HG03575 (cell line): ENCODE data around the gene MGAM2.

Experiments used
- ATAC-seq: cut with Tn5 transposase; IDR thresholded peaks from one replicate; pipeline ENCODE4 v1.9.1; 2021; ENCODE audit not compliant: unreplicated experiment, insufficient number of reproducible peaks, low FRiP score; ENCODE audit errors: extremely low read depth

The MGAM2 gene

DNA sequence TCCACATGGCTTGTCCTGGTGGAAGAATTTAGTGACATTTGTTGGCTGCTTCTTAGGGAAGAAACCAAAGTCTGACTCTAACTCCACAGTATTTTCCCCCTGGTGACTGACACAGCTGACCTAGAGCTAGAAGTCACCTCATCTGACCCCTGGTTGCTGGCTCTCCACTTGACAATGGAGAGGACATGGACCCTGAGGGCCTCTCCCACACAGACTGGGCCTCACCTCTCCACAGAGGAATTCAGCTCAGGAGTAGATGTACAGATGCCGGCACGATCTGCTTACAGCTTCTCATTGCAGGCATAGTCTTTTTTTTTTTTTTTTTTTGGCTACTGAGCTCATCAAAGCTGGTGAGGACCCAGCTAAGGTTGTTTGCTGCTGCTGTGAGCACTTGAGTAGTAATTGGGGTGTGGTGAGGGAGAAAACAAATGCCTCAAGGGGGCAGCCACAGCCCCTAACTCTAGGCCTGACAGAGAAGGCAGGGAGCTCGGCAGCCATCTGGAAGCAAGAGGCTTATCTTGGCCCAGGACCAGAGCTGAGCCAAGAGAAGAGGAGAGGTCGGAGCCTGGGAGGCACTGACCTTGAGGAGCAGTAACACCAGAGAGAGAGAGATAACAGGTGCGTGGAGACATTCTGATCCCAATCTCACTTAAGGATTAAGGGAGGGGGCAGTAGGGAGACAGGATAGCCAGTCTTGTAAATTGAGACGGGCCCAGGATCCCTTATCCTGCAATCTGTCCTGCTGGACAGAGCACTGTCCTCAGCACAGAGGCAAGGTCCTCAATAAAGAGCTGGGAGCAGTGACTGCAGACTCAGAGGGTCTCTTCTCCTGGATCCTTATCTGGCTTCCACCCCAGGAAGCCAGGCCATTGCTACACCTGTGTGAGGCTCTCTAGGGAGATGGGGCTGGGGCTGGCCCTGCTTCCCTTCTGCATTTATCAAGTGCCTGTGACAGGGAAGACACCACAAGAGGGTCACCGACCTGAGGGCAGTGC, 136.9 kb downstream of the MGAM2 start:
- no peak for ATAC-seq

- ATAC-seq, result no peak
These were observed 138.4 kb downstream of the MGAM2 start for GRCh38 chr7:142249918-142250317.

GRCh38 chr7:142250705-142251104, 139.2 kb downstream of the MGAM2 start:
- no peak for ATAC-seq

- no peak for ATAC-seq
These were observed 146.4 kb downstream of the MGAM2 start, which contains the start of gene PRSS58 for GRCh38 chr7:142257958-142258357. TSS of gene PRSS58 (minus strand) at chr7:142258058. CDS start at chr7:142257707, 351 bp downstream.

DNA sequence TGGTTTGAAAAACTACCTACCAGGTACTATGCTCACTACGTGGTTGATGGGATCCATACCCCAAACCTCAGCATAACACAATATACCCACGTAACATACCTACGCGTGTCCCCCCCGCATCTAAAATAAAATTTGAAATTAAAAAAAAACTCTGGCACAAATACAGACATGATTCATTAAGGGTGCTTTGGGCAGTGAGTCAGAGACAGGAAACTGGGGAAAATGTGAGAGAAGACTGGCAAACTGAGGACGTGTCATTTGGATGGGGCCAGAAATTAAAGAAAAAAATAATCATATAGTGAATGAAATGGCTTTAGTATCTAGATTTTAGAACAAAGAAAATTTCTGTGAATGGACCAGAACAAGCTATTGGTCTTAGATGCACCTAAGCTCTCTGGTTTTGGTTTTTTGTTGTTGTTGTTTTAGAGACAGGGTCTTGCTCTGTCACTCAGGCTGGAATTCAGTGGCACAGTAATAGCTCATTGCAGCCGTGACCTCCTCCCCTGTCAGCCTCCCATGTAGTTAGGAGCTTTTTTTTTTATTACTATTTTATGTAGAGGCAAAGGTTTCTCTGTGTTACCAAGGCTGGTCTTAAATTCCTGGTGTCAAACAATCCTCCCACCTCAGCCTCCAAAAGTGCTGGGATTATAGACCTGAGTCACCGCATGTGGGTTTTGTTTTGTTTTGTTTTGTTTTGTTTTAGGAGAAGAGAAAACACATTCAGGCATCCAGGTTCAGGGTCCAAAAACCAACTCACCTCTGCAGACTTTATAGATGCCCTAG, 152.3 kb downstream of the MGAM2 start:
- ATAC-seq, result no peak
